ENCODE measurements around the gene MGST2. TPM values are rescaled to one million over a fixed set of nuclear protein-coding genes. Genes with fewer than 3 reads are reported as not detected.

MGST2 gene
- total and polyA plus RNA-seq, 2 experiments from 2014 or later = 82.4 to 97.9 TPM

DNA sequence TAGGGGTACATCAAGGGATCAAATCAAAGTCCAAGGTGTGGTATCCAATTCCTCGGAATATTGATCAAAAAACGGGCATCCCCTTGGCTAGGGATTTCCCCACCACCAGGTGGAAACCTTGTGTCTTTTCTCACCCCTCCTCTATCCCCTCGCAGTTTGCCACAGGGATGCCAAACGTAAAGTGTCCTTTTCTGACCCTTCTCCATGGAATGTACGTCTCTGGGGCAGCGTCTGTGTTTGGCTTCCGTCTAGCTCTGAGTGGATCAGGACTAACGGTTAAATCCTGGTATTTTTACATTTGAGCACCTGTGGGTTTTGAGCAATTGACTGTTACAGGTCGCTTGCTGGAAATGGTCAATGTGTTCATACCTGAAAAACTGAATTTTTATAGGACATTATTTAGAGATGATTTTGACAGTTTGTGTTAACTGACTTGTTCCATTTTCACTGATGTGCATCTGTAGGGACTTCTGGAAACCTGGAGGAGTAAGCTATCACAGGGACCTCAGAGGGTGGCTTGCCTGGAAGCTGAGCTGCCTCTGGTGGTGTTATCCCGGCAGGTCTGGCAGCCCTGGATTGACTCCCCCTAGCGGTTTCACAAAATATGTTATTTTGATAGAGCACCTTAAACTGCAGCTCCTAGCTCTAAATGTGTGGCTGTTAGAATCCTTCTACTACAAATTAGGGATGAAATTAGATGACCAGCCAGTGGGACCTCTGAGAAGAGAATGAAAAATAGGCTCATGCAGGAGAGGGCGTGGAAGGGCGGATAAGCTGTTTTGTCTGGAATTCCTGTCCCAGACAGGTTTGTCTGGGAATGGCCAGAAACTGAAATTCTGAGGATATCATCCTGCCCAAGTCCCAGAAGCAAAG, 8.8 kb upstream of the MGST2 start:
- TF ChIP-seq EZH2 (IDR thresholded peaks at IDR 0.05; ENCODE audit: borderline replicate concordance) (no peak), CTCF (IDR thresholded peaks at IDR 0.05; ENCODE audit: poor library complexity) (peak; percentile 70), EZH2phosphoT487 (IDR thresholded peaks at IDR 0.05; ENCODE audit: low read depth, severe bottlenecking, unreplicated experiment) (no peak)
- no peaks in the 10 kb centered on the region for H3K36me3 ChIP-seq (replicated peaks; ENCODE audit: insufficient read depth, low read depth)
- 16% methylated on average over 13 of the region's 13 CpGs for WGBS (ENCODE audit: low lambda C conversion rate, missing lambda C conversion rate)
- H3K4me1 ChIP-seq (ENCODE audit: insufficient read depth) = peaks cover 23% of the 10 kb centered on the region
- no peak overlapping the region for H3K4me3 ChIP-seq
- no peaks in the 10 kb centered on the region for H3K9me3 ChIP-seq (ENCODE audit: low read depth)
- peak overlapping the region; percentile 61 for H3K4me2 ChIP-seq
- no peaks in the 10 kb centered on the region for H3K27me3 ChIP-seq
- no peaks in the 10 kb centered on the region for H3K9me2 ChIP-seq (replicated peaks; ENCODE audit: insufficient read depth)
- peak overlapping the region; percentile 71 for H3K27ac ChIP-seq
- H2AFZ ChIP-seq = peak overlapping the region; percentile 39
- no peaks in the 10 kb centered on the region for H3K79me2 ChIP-seq
- DNase-seq (ENCODE audit: low spot score) = peak; percentile 91
- H4K20me1 ChIP-seq (ENCODE audit: insufficient read depth, poor library complexity, severe bottlenecking) = no peaks in the 10 kb centered on the region

DNA sequence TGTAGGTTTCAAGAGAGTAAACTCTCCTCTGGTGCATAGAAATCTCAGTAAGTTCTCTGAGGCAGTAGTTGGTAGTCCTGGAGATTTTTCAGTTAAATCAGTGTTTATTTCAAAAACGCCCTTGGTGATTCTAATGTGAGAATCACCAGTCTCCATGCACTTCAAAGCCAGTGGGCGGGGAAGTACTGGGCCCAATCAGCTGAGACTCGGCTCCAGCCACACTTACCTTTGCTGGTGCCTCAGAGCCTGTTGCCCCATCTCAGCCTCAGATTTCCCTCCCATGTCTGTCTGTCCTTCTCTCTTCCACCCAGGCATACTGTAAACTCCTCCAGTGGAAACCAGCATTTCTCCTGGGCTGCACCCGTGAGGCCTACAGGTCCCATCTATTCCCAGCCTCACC, 7.4 kb upstream of the MGST2 start:
- TF ChIP-seq EZH2phosphoT487 (IDR thresholded peaks at IDR 0.05; ENCODE audit: low read depth, severe bottlenecking, unreplicated experiment) (no peak), EZH2 (IDR thresholded peaks at IDR 0.05; ENCODE audit: borderline replicate concordance) (no peak), CTCF (IDR thresholded peaks at IDR 0.05; ENCODE audit: poor library complexity) (no peak)
- Histone ChIP-seq H3K4me2 (no peak overlapping the region), H3K4me3 (no peak overlapping the region), H3K4me1 (ENCODE audit: insufficient read depth) (peaks cover 25% of the 10 kb centered on the region), H3K36me3 (replicated peaks; ENCODE audit: insufficient read depth, low read depth) (no peaks in the 10 kb centered on the region), H3K27ac (peak overlapping the region; percentile 71), H3K9me3 (ENCODE audit: low read depth) (no peaks in the 10 kb centered on the region), H2AFZ (no peak overlapping the region), H4K20me1 (ENCODE audit: insufficient read depth, poor library complexity, severe bottlenecking) (no peaks in the 10 kb centered on the region), H3K9me2 (replicated peaks; ENCODE audit: insufficient read depth) (no peaks in the 10 kb centered on the region), H3K27me3 (no peaks in the 10 kb centered on the region), H3K79me2 (no peaks in the 10 kb centered on the region)
- 91% methylated on average over 4 of the region's 4 CpGs for WGBS (ENCODE audit: low lambda C conversion rate, missing lambda C conversion rate)
- DNase-seq (ENCODE audit: low spot score) = no peak

DNA sequence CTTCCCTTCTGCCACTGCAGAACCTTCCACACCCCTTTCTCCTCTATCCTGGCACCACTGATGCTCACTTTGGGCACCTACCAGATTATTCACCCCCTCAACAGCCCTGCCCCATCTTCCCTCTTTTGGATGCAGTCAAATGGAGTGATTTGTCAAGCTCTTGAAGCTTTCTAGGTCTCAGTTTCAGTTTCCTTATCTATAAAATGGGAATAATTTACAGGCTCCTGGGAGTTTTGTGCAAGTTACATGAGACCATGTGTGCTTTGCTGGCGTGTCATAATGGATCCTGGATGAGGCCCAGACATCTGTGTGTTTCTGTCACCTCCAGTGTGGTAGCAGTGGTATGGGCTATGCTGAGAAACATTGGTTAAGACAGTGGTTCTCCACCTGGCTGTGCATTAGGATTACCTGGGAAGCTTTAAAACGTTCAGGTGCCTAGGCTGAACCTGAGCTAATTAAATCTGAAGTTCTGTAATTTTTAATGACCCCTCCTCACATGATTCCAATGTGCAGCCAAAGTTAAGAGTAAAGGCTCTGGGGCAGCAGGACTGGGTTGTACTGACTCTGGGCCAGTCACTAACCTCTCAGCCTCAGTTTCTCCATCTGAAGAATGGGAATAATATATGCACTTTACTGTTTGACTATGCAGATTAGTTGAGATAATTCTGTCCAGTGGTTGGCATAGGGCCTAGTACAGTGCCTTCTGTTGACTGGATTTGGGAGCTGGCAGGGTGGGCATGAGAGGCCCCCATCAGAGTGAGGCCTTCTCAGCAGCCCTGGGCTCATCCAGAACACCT, 6.8 kb upstream of the MGST2 start:
- Histone ChIP-seq H3K9me3 (ENCODE audit: low read depth) (no peaks in the 10 kb centered on the region), H4K20me1 (ENCODE audit: insufficient read depth, poor library complexity, severe bottlenecking) (no peaks in the 10 kb centered on the region), H3K36me3 (replicated peaks; ENCODE audit: insufficient read depth, low read depth) (no peaks in the 10 kb centered on the region), H3K27me3 (no peaks in the 10 kb centered on the region), H3K27ac (peak overlapping the region; percentile 71), H3K4me1 (ENCODE audit: insufficient read depth) (peaks cover 31% of the 10 kb centered on the region), H3K79me2 (no peaks in the 10 kb centered on the region), H3K9me2 (replicated peaks; ENCODE audit: insufficient read depth) (no peaks in the 10 kb centered on the region), H3K4me2 (no peak overlapping the region), H3K4me3 (no peak overlapping the region), H2AFZ (no peak overlapping the region)
- TF ChIP-seq EZH2phosphoT487 (IDR thresholded peaks at IDR 0.05; ENCODE audit: low read depth, severe bottlenecking, unreplicated experiment) = no peak
- TF ChIP-seq EZH2 (IDR thresholded peaks at IDR 0.05; ENCODE audit: borderline replicate concordance) = no peak
- no peak for TF ChIP-seq CTCF (IDR thresholded peaks at IDR 0.05; ENCODE audit: poor library complexity)
- 87% methylated on average over 2 of the region's 2 CpGs for WGBS (ENCODE audit: low lambda C conversion rate, missing lambda C conversion rate)
- DNase-seq (ENCODE audit: low spot score) = no peak

All from hepatocyte (in vitro differentiated cells).